MM.1S (cell line): Measurements from ENCODE around the gene BRI3.

Source experiments
- CTCF ChIP-seq: fragments of 300-600 bp; sonication (generic); IDR thresholded peaks from 2 replicates; pipeline ENCODE4 v1.5.1; 2016; ENCODE audit warnings: antibody characterized with exemption, low read length, mixed read lengths
- EZH2 ChIP-seq: fragments of 300-600 bp; sonication (generic); optimal IDR thresholded peaks from 2 replicates; pipeline ENCODE3; 2017; ENCODE audit warnings: low read depth, mild to moderate bottlenecking, antibody characterized with exemption, low read length, mixed read lengths
- EZH2phosphoT487 ChIP-seq: fragments of 300-600 bp; sonication (generic); IDR thresholded peaks from 2 replicates; pipeline ENCODE4 v1.6.1; 2018; ENCODE audit warnings: antibody characterized with exemption, low read length

DNA sequence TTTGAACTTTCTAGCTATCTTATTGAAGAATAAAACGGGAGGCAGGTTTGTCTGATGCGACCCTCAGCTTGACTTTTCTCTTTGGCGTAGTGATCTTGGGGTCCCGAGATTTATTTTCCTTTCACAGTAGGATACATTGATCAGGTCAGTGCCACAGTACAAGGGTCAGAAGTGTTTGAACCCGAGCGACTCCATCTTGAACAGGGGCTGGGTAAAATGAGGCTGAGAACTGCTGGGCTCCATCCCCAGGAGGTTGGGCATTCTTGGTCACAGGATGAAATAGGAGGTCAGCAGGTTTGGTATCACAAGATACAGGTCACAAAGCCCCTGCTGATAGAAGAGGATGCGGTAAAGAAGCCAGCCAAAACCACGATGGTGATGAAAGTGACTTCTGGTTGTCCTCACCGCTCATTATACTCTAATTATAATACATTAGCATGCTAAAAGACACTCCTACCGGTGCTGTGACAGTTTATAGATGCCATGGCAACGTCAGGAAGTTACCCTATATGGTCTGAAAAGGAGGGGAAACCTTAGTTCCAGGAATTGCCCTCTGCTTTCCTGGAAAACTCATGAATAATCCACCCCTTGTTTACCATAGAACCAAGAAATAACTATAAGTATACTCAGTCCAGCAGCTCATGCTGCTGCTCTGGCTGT is 26.4 kb upstream of the BRI3 start:
- TF ChIP-seq CTCF (no peak), EZH2 (no peak), EZH2phosphoT487 (no peak)
